Heart left ventricle (tissue), 16 donors: ENCODE measurements around the gene ZNF770. TPM values are rescaled to one million over a fixed set of nuclear protein-coding genes. Genes with fewer than 3 reads are reported as not detected.

ENCODE experiments used
- ATAC-seq, 4 donors: fragments of 200-7000 bp; cut with Tn5 transposase; one replicate each; pipeline ENCODE4 v1.9.1; 2020 to 2022; ENCODE audit warnings: moderate library complexity in 4 of 4, mild to moderate bottlenecking in 3 of 4, moderate number of reproducible peaks in 1 of 4
- DNase-seq, 5 donors: peaks; one replicate each; pipeline ENCODE4 v3.0.0-alpha.2; 2020
- H3K27ac ChIP-seq, 12 donors: fragments of 200-600 bp; sonication (generic) in 4 of 12; one replicate each; pipeline versions ENCODE4 v1.5.0 to v1.8.0; 2016 to 2022; ENCODE audit warnings: mild to moderate bottlenecking in 2 of 12
- H3K27me3 ChIP-seq, 9 donors: fragments of 200-600 bp; sonication (generic) in 2 of 9; one replicate each; pipeline versions ENCODE4 v1.5.1 to v1.8.0; 2016 to 2022; ENCODE audit warnings: mild to moderate bottlenecking in 3 of 9
- H3K36me3 ChIP-seq, 9 donors: fragments of 200-600 bp; sonication (generic) in 2 of 9; one replicate each; pipeline versions ENCODE4 v1.5.0 to v1.8.0; 2018 to 2022; ENCODE audit warnings: mild to moderate bottlenecking in 2 of 9
- H3K4me1 ChIP-seq, 12 donors: fragments of 200-600 bp; sonication (generic) in 4 of 12; one replicate each; pipeline versions ENCODE4 v1.5.0 to v1.8.0; 2016 to 2022; ENCODE audit warnings: mild to moderate bottlenecking in 3 of 12
- H3K4me3 ChIP-seq, 12 donors: fragments of 200-600 bp; sonication (generic) in 4 of 12; one replicate each; pipeline versions ENCODE4 v1.5.0 to v1.8.0; 2017 to 2022; ENCODE audit warnings: mild to moderate bottlenecking in 9 of 12, moderate library complexity in 4 of 12
- H3K9me3 ChIP-seq, 12 donors: fragments of 200-600 bp; sonication (generic) in 4 of 12; one replicate each; pipeline versions ENCODE4 v1.5.0 to v1.8.0; 2016 to 2022; ENCODE audit warnings: mild to moderate bottlenecking in 1 of 12
- CTCF ChIP-seq, 12 donors: fragments of 200-600 bp; sonication (generic) in 4 of 12; IDR thresholded peaks; one replicate each; pipeline versions ENCODE4 v1.5.0 to v1.8.0; 2018 to 2022; ENCODE audit warnings: antibody characterized with exemption in 12 of 12, mild to moderate bottlenecking in 5 of 12
- POLR2A ChIP-seq, 2 donors: fragments of 450-650 bp; IDR thresholded peaks; one replicate each; pipeline ENCODE4 v1.6.1; 2017; ENCODE audit warnings: antibody characterized with exemption in 2 of 2, mild to moderate bottlenecking in 2 of 2, moderate library complexity in 2 of 2
- WGBS, 4 donors: extraction: QIAGEN DNeasy Blood & Tissue Kit in 2 of 4; methylation state at CpG; one replicate each; pipeline versions ENCODE4 v1.1.5 to v1.1.7; 2013 to 2018; 5-methylcytosine and 5-hydroxymethylcytosine counted together
- intact Hi-C, 10 donors: fragments of 100-400 bp; cut with DNase I; formaldehyde crosslinking; loops; one replicate each; pipeline versions ENCODE4 v1.11.1 to v1.14.2; 2022
- polyA plus RNA-seq, 2 donors: library from polyadenylated mRNA; stranded (reverse); fragments of 200-250 nt; gene quantifications; one replicate each; pipeline ENCODE4 v1.2.3, GENCODE V29; 2013
- total RNA-seq, 9 donors: library from RNA; depleted of rRNA in 2 of 9; stranded (reverse); fragments of >200 nt in 2 of 9; fragmentation: NEBNext Ultra II Directional in 3 of 9; extraction: Animal tissue kit (Norgen Biotek cat#: 25700) in 3 of 9; gene quantifications; one replicate each; pipeline versions ENCODE4 v1.1.0 to v1.2.4, GENCODE V29; 2016 to 2023
- donor health status: ischemic (EF 13 %, LVEDD 7.1; RV severe dilation, severe dysfunction).
- donor health status: healthy with polysubstance abuse.
- donor health status: DM: no; HTN: yes; CAD: no.
- donor health status: DM: no; HTN: no; CAD: no.
- donor health status: ischemic (EF 25% LVEDD 6.9; RV normal size, moderate dysfunction).
- donor health status: ischemic (EF 25% LVEDD 5.7; RV mildly dilated, moderate dysfunction).
- donor health status: healthy.
- donor health status: DM: yes; HTN: yes; CAD: no.
- donor health status: ischemic (EF 35%, LVEDD 5.7; RV mildly dilated, moderate dysfunction).
- donor health status: nonischemic (EF 11% LVEDD 7.7; RV severe dilation, severe dysfunction).
- donor health status: DM: yes; HTN: yes; CAD: no.
- donor health status: PGD.
- donor health status: ischemic (EF 29% LVEDD 5.4; RV normal size, mild dysfunction).
- donor health status: nonischemic (EF 23%, LVEDD 6.1; RV moderate dilation, normal function).

Gene ZNF770
- total and polyA plus RNA-seq, 11 donors: 14.5 to 44.7 (median 36.3) TPM

- ATAC-seq (no peak), DNase-seq (no peak)
- TF ChIP-seq POLR2A (IDR thresholded peaks at IDR 0.05) (no peak), CTCF (IDR thresholded peaks at IDR 0.05) (no peak)
- Histone ChIP-seq H3K4me1 (no peaks in the 10 kb centered on the region), H3K27me3 (no peaks in the 10 kb centered on the region), H3K9me3 (no peaks in the 10 kb centered on the region), H3K4me3 (no peak overlapping the region), H3K36me3 (no peaks in the 10 kb centered on the region), H3K27ac (no peak overlapping the region)
- 90 to 95% (median 95%) methylated on average over 6 of the region's 6 CpGs for WGBS, 4 donors
- intact Hi-C loops: no loop called here
Observed at GRCh38 chr15:35020974-35021373, 32.9 kb upstream of the ZNF770 start.

GRCh38 chr15:35019404-35020327 lies 31.6 kb upstream of the ZNF770 start:
- H3K4me1 ChIP-seq: no peaks in the 10 kb centered on the region
- no peak for ATAC-seq
- no peak for DNase-seq
- H3K9me3 ChIP-seq: no peaks in the 10 kb centered on the region
- TF ChIP-seq POLR2A (IDR thresholded peaks at IDR 0.05) (no peak), CTCF (IDR thresholded peaks at IDR 0.05) (no peak)
- no peak overlapping the region for H3K4me3 ChIP-seq
- 76 to 81% (median 77%) methylated on average over 6 of the region's 6 CpGs for WGBS, 4 donors
- no peak overlapping the region for H3K27ac ChIP-seq
- H3K36me3 ChIP-seq: no peaks in the 10 kb centered on the region
- no peaks in the 10 kb centered on the region for H3K27me3 ChIP-seq
- intact Hi-C loops: no loop called here

GRCh38 chr15:35014241-35014640 lies 26.2 kb upstream of the ZNF770 start:
- DNase-seq: no peak
- no peak for ATAC-seq
- Histone ChIP-seq H3K27me3 (no peaks in the 10 kb centered on the region), H3K4me1 (no peaks in the 10 kb centered on the region), H3K4me3 (no peak overlapping the region), H3K27ac (no peak overlapping the region), H3K9me3 (no peaks in the 10 kb centered on the region), H3K36me3 (no peaks in the 10 kb centered on the region)
- TF ChIP-seq POLR2A (IDR thresholded peaks at IDR 0.05) (no peak), CTCF (IDR thresholded peaks at IDR 0.05) (no peak)
- intact Hi-C loops: no loop called here

- TF ChIP-seq POLR2A (IDR thresholded peaks at IDR 0.05): no peak
- TF ChIP-seq CTCF (IDR thresholded peaks at IDR 0.05): no peak
- intact Hi-C loops: no loop called here
- Histone ChIP-seq H3K9me3 (no peaks in the 10 kb centered on the region), H3K36me3 (no peaks in the 10 kb centered on the region), H3K27me3 (no peaks in the 10 kb centered on the region), H3K4me1 (no peaks in the 10 kb centered on the region), H3K4me3 (no peak overlapping the region), H3K27ac (no peak overlapping the region)
- no peak for DNase-seq
- ATAC-seq: no peak
- WGBS, 4 donors: 59 to 69% (median 63%) methylated on average over 4 of the region's 4 CpGs
Observed at GRCh38 chr15:35013370-35013769, 25.3 kb upstream of the ZNF770 start.
